CD4-positive, alpha-beta T cell (primary cell): ENCODE measurements around the gene EDNRB. TPM values are rescaled to one million over a fixed set of nuclear protein-coding genes. Genes with fewer than 3 reads are reported as not detected.

Experiments used
- ATAC-seq: fragments of 200-7000 bp; cut with Tn5 transposase; one replicate; pipeline ENCODE4 v1.10.0; 2022; ENCODE audit warnings: mild to moderate bottlenecking; ENCODE audit not compliant: poor library complexity
- CTCF ChIA-PET: fragments of 350-600 bp; sonication (Branson Sonifier 250); formaldehyde crosslinking; loops from one replicate; lab custom pipeline; 2021; ENCODE audit warnings: antibody characterized with exemption, inconsistent platforms; lab: Charles Lee
- POLR2A ChIA-PET: fragments of 350-600 bp; sonication (Branson Sonifier 250); formaldehyde crosslinking; loops from one replicate; lab custom pipeline; 2021; ENCODE audit warnings: antibody characterized with exemption, inconsistent platforms; lab: Charles Lee
- DNase-seq, 14 experiments: peaks; one replicate each; pipeline ENCODE4 v3.0.0-alpha.2; 2013 to 2020; ENCODE audit warnings: mixed read lengths in 2 of 14
- H3K27ac ChIP-seq, 2 donors: one replicate each; pipeline versions ENCODE4 v1.5.1 to v1.7.0; 2013; ENCODE audit warnings: low read length in 2 of 2, low read depth in 1 of 2, mild to moderate bottlenecking in 1 of 2
- H3K27me3 ChIP-seq, 2 experiments: 1 replicate in 1 of 2; 2 replicates in 1 of 2; pipeline versions ENCODE4 v1.6.1 to v1.7.0; 2013; ENCODE audit warnings: low read length in 2 of 2, control low read depth in 1 of 2, mild to moderate bottlenecking in 1 of 2, moderate library complexity in 1 of 2; ENCODE audit not compliant: insufficient read depth in 2 of 2, control insufficient read depth in 1 of 2
- H3K36me3 ChIP-seq: one replicate; pipeline ENCODE4 v1.6.1; 2013; ENCODE audit warnings: low read length, control low read depth; ENCODE audit not compliant: insufficient read depth
- H3K4me1 ChIP-seq: one replicate; pipeline ENCODE4 v1.6.1; 2013; ENCODE audit warnings: low read length, control low read depth; ENCODE audit not compliant: insufficient read depth
- H3K4me3 ChIP-seq: one replicate; pipeline ENCODE4 v1.5.1; 2013; ENCODE audit warnings: mild to moderate bottlenecking, low read length, moderate library complexity
- H3K9me3 ChIP-seq, 2 experiments: 1 replicate in 1 of 2; 2 replicates in 1 of 2; pipeline versions ENCODE4 v1.6.1 to v1.7.0; 2013; ENCODE audit warnings: low read length in 2 of 2, mild to moderate bottlenecking in 2 of 2, control low read depth in 1 of 2, moderate library complexity in 1 of 2; ENCODE audit not compliant: control insufficient read depth in 1 of 2, insufficient read depth in 1 of 2
- H3K27ac Mint-ChIP-seq: one replicate; pipeline ENCODE4 v1.8.0; 2020; ENCODE audit warnings: mixed read lengths
- H3K27me3 Mint-ChIP-seq: one replicate; pipeline ENCODE4 v1.8.0; 2021; ENCODE audit warnings: mixed read lengths
- H3K36me3 Mint-ChIP-seq: one replicate; pipeline ENCODE4 v1.8.0; 2021; ENCODE audit warnings: low read depth, mixed read lengths
- H3K4me1 Mint-ChIP-seq: one replicate; pipeline ENCODE4 v1.8.0; 2021; ENCODE audit warnings: low read depth, mixed read lengths
- H3K4me3 Mint-ChIP-seq: one replicate; pipeline ENCODE4 v1.8.0; 2020; ENCODE audit warnings: mild to moderate bottlenecking, mixed read lengths
- H3K9me3 Mint-ChIP-seq: one replicate; pipeline ENCODE4 v1.8.0; 2020; ENCODE audit warnings: mixed read lengths
- intact Hi-C, 2 experiments: fragments of 100-400 bp; cut with DNase I in 1 of 2; cut with micrococcal nuclease in 1 of 2; formaldehyde crosslinking; loops; one replicate each; pipeline versions ENCODE4 v1.15.1 to v1.9.0; 2023 to 2025; cut with DNase I, micrococcal nuclease
- total RNA-seq, 174 experiments: library from RNA in 2 of 174; stranded (reverse) in 2 of 174; gene quantifications; one replicate each; pipeline ENCODE4 v1.2.3 and lab custom pipeline; 2021 to 2026
- TF ChIP-seq, protein P1 (sequence below): fragments of 200-600 bp; IDR thresholded peaks from one replicate; pipeline ENCODE4 v1.8.0; 2022; ENCODE audit warnings: antibody characterized with exemption, mild to moderate bottlenecking

Gene EDNRB
- total RNA-seq, 2 experiments from 2014 or later = not detected

DNA sequence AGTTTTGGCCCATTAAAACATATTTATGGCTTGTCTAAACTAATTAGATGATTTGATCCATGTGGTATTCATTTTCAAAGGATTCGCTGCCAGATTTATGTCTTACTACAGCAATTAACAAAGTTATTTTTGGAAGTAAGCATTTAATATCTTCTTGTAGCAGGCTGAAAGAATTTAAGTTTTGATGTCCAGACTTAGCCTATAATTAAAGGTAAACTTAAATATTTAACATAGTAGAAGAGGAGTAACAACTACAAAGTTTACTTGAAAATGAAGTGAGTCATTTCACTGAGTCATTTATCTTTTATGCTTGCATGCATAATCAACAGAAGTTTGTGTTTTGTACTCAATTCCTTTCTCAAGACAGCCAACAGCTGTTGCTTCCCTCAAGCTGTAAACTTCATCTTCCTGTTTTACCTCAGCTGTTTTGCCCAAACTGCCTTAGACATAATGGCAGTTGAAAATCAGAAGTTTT, 58.1 kb downstream of the EDNRB start:
- Histone ChIP-seq H3K4me3 (no peak overlapping the region), H3K9me3 (no peaks in the 10 kb centered on the region), H3K36me3 (no peaks in the 10 kb centered on the region), H3K27ac (no peak overlapping the region), H3K27me3 (no peaks in the 10 kb centered on the region), H3K4me1 (no peaks in the 10 kb centered on the region)
- Mint-ChIP-seq H3K36me3 (no peaks in the 10 kb centered on the region), H3K4me1 (no peaks in the 10 kb centered on the region), H3K9me3 (no peaks in the 10 kb centered on the region), H3K27ac (no peak overlapping the region), H3K27me3 (peaks cover 14% of the 10 kb centered on the region), H3K4me3 (no peak overlapping the region)
- DNase-seq (peak in 2 of 14 experiments; percentile 9 to 24), ATAC-seq (no peak)
- ChIA-PET POLR2A (no interaction called here), CTCF (no interaction called here)
- TF ChIP-seq, protein P1, sequence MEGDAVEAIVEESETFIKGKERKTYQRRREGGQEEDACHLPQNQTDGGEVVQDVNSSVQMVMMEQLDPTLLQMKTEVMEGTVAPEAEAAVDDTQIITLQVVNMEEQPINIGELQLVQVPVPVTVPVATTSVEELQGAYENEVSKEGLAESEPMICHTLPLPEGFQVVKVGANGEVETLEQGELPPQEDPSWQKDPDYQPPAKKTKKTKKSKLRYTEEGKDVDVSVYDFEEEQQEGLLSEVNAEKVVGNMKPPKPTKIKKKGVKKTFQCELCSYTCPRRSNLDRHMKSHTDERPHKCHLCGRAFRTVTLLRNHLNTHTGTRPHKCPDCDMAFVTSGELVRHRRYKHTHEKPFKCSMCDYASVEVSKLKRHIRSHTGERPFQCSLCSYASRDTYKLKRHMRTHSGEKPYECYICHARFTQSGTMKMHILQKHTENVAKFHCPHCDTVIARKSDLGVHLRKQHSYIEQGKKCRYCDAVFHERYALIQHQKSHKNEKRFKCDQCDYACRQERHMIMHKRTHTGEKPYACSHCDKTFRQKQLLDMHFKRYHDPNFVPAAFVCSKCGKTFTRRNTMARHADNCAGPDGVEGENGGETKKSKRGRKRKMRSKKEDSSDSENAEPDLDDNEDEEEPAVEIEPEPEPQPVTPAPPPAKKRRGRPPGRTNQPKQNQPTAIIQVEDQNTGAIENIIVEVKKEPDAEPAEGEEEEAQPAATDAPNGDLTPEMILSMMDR = no peak
- intact Hi-C loops = no loop called here

DNA sequence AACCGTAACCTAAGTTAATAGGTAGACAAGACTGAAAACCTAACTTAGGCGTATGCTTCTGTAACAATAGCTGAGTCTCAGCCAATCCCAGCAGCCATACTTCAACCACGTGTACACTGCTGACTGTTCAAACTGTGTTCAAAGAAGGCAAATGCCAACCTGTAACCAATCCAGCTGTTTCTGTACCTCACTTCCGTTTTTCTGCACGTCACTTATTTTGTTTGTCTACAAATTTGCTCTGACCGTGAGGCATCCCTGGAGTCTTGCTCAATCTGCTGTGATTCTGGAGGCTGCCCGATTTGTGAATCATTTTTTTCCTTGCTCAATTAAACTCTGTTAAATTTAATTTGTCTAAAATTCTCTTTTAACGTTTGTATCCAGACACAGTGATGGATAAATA, 59.2 kb downstream of the EDNRB start:
- no peaks in the 10 kb centered on the region for H3K27me3 ChIP-seq
- H3K4me3 ChIP-seq = no peak overlapping the region
- peaks cover 14% of the 10 kb centered on the region for H3K27me3 Mint-ChIP-seq
- H3K36me3 Mint-ChIP-seq = no peaks in the 10 kb centered on the region
- no peaks in the 10 kb centered on the region for H3K9me3 Mint-ChIP-seq
- no peaks in the 10 kb centered on the region for H3K36me3 ChIP-seq
- ChIA-PET POLR2A (no interaction called here), CTCF (no interaction called here)
- H3K27ac ChIP-seq = no peak overlapping the region
- no peaks in the 10 kb centered on the region for H3K9me3 ChIP-seq
- intact Hi-C loops = no loop called here
- H3K4me1 Mint-ChIP-seq = no peaks in the 10 kb centered on the region
- no peak overlapping the region for H3K4me3 Mint-ChIP-seq
- H3K4me1 ChIP-seq = no peaks in the 10 kb centered on the region
- H3K27ac Mint-ChIP-seq = no peak overlapping the region
- TF ChIP-seq, protein P1 = no peak
- DNase-seq (peak in 1 of 14 experiments; percentile 22), ATAC-seq (no peak)

DNA sequence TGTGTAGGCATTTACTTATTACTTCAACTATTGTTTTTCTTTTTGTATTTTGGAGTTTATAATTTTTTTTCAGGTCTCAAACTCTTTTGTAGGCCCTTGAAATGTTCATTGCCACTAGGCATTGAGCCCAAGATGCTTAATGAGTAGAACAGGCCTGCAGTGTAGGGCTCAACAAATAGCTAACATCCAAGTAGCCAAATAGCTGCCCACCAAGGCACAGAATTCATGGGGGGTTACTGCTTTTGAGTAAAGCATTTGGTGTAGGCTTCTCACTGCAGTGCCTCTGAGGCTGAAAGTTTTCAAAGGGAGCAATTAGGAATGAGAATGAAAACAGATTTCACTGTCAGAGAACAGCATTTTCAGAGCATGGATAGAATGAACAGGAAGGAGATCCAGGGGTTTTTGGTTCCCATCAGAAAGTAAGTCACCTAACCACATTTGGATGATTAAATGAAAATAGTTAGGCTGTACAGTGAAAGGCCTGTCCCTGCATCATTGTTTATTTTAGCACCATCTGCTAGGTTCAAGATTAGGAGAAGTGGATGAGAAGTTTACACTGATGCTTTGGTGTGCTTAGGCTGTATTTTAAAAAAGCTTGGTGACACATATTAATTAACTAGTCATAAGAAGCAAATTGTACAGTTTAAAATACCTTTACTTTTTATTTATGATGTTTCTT, 61.0 kb downstream of the EDNRB start:
- CTCF ChIA-PET = no interaction called here

More for the DNA sequence above, 61.0 kb downstream of the EDNRB start:
- Mint-ChIP-seq H3K36me3 (no peaks in the 10 kb centered on the region), H3K27ac (no peak overlapping the region), H3K9me3 (no peaks in the 10 kb centered on the region), H3K4me1 (no peaks in the 10 kb centered on the region), H3K4me3 (no peak overlapping the region), H3K27me3 (peaks cover 9% of the 10 kb centered on the region)
- Histone ChIP-seq H3K27me3 (no peaks in the 10 kb centered on the region), H3K27ac (no peak overlapping the region), H3K4me1 (no peaks in the 10 kb centered on the region), H3K36me3 (no peaks in the 10 kb centered on the region), H3K9me3 (no peaks in the 10 kb centered on the region), H3K4me3 (no peak overlapping the region)
- ATAC-seq = no peak
- no peak for DNase-seq
- POLR2A ChIA-PET = interaction anchor here (0.8 kb wide), 1 partner anchor 135 kb away, joined by 4 read pairs; no protein-coding TSS in a partner anchor
- intact Hi-C loops = no loop called here
- TF ChIP-seq, protein P1 = no peak
